GM12874 (cell line): ENCODE data around the gene GOLIM4.

Experiments used
- CTCF ChIP-seq: IDR thresholded peaks from 2 replicates; pipeline ENCODE4 v1.5.1; 2011; ENCODE audit warnings: low read depth, mild to moderate bottlenecking, control low read depth, low read length, moderate library complexity; ENCODE audit not compliant: insufficient read depth

The GOLIM4 gene

DNA sequence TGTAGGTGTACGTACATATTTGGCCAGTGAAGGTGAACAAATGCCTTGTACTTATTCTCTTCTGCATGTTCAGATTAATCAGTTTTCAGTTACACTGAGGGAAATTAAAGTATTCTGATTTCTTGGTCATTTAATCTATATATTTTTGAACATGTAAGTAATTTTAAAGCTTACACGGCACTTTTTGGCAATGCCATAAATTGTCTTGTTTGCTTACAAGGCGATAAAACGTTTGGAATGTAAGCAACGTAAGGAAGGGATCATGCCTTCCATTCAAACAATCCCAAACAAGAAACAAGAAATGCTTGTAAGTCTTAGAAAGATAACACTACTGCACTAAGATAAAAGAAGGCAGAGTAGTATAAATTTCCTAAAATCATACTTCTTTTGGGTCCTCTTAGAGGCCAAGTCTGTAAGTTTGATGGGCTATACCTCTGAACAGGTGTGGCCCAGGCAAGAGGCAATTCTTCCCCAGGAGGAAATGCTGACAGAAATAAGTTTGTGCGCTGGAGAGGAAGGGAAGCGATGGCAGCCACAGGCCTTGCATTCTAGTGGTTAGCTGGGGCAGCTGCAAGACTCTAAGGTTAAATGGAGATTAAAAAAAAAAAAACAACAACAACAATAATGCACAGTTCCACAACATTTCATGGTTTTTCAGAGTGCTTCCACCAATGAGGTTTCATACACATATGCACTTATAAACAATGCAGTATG is 73.8 kb downstream of the GOLIM4 start:
- TF ChIP-seq CTCF = no peak

GRCh38 chr3:168006584-168006983 is 89.1 kb downstream of the GOLIM4 start:
- no peak for TF ChIP-seq CTCF

DNA sequence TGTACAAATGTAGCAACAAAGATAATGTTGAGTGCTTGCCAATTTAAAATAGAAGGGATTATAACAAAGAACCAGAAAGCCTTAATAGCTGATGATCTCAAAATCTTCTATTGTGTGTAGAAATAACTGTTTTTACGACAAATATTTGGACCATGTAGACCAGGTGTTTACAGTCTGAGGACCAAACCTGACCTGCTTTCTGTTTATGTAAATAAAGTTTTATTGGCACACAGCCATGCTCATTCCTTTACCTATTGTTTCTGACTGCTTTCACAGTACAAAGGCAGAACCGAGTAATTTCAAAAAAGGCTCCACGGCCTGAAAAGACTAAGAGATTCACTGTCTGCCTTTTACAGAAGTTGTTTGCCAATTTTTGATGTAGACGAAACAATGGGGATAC is 91.8 kb downstream of the GOLIM4 start:
- TF ChIP-seq CTCF = no peak

DNA sequence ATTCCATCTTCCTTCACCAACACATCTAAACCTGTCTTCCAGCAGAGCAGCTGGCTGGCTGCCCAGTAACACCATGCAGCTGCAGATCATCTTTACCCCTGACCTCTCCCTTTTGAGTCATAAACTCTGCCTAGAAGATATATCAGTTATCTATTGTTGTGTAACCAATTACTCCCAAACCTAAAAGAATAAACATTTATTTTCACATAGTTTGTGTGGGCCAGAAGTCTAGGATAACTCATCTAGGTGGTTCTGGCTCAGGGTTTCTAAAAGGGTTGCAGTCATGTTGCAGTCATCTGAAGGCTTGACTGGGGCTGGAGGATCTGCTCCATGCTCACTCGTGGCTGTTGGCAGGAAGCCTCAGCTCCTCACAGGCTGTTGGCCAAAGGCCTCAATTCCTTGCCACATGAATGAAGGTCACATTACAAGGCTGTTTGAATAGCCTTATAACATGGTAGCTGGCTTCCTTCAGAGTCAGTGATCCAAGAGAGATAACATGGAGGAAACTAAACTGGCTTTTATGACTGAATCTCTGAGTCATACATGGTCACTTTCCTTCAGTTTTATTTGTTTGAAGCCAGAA is 92.8 kb downstream of the GOLIM4 start:
- TF ChIP-seq CTCF = no peak

- TF ChIP-seq CTCF = no peak
Observed at GRCh38 chr3:168001244-168001643, 94.5 kb downstream of the GOLIM4 start.

GRCh38 chr3:167998253-167998652 is 97.5 kb downstream of the GOLIM4 start:
- TF ChIP-seq CTCF = no peak

DNA sequence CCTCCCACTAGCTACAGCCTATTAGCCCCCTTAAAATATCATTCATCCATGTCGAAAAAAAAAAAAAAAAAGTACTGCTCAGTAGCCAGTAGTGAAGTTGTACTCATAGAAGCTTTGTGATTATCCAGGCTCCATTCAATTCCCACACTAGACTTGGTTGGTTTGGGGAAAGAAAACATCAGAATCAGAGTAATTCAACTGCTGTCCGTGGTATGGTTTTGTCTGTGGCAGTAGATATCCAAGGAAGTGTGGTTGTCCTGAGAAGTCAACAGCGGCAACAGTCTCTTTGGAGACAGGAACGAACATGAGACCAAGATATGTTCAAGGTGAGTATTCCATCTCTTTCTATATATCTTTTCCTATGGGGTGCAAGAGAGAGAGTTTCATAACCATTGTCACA is 99.2 kb downstream of the GOLIM4 start:
- no peak for TF ChIP-seq CTCF
